Measurements from ENCODE around the gene VDR.

GRCh38 chr12:47854531-47854930, 50.3 kb downstream of the VDR start:
- TF ChIP-seq, protein P1, sequence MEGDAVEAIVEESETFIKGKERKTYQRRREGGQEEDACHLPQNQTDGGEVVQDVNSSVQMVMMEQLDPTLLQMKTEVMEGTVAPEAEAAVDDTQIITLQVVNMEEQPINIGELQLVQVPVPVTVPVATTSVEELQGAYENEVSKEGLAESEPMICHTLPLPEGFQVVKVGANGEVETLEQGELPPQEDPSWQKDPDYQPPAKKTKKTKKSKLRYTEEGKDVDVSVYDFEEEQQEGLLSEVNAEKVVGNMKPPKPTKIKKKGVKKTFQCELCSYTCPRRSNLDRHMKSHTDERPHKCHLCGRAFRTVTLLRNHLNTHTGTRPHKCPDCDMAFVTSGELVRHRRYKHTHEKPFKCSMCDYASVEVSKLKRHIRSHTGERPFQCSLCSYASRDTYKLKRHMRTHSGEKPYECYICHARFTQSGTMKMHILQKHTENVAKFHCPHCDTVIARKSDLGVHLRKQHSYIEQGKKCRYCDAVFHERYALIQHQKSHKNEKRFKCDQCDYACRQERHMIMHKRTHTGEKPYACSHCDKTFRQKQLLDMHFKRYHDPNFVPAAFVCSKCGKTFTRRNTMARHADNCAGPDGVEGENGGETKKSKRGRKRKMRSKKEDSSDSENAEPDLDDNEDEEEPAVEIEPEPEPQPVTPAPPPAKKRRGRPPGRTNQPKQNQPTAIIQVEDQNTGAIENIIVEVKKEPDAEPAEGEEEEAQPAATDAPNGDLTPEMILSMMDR (IDR thresholded peaks at IDR 0.05) = no peak
- no peak for TF ChIP-seq EP300 (IDR thresholded peaks at IDR 0.05)

All from suprapubic skin (tissue), 3 donors.